Testis (tissue), 3 donors: Measurements from ENCODE around the gene C16orf86. TPM values are rescaled to one million over a fixed set of nuclear protein-coding genes. Genes with fewer than 3 reads are reported as not detected.

ENCODE experiments used
- DNase-seq: peaks from one replicate; pipeline ENCODE4 v3.0.0-alpha.2; 2019
- H3K27ac ChIP-seq, 2 donors: fragments of 200-600 bp; sonication (generic); one replicate each; pipeline ENCODE4 v1.5.1; 2019
- H3K27me3 ChIP-seq: fragments of 200-600 bp; sonication (generic); one replicate; pipeline ENCODE4 v1.5.1; 2019
- H3K36me3 ChIP-seq: fragments of 200-600 bp; sonication (generic); one replicate; pipeline ENCODE4 v1.5.1; 2017; ENCODE audit warnings: low read depth; ENCODE audit errors: missing control alignments
- H3K4me1 ChIP-seq: fragments of 200-600 bp; sonication (generic); one replicate; pipeline ENCODE4 v1.5.1; 2019
- H3K4me3 ChIP-seq, 2 donors: fragments of 200-600 bp; sonication (generic); one replicate each; pipeline ENCODE4 v1.5.1; 2017 to 2019
- H3K9me3 ChIP-seq: fragments of 200-600 bp; sonication (generic); one replicate; pipeline ENCODE4 v1.5.1; 2017
- POLR2A ChIP-seq: fragments of 450-650 bp; IDR thresholded peaks from one replicate; pipeline ENCODE4 v1.6.1; 2017; ENCODE audit warnings: antibody characterized with exemption, mild to moderate bottlenecking, moderate library complexity
- WGBS, 2 donors: methylation state at CpG; one replicate each; pipeline ENCODE4 v1.1.5; 2018; 5-methylcytosine and 5-hydroxymethylcytosine counted together
- intact Hi-C: fragments of 100-400 bp; cut with DNase I; formaldehyde crosslinking; loops from one replicate; pipeline ENCODE4 v1.15.1; 2023; ENCODE audit warnings: low total_unique reads
- polyA plus RNA-seq: library from polyadenylated mRNA; stranded (reverse); fragments of 350-450 nt; fragmentation: Illumina TruSeq; extraction: RNeasy Lipid Tissue Mini Kit (QIAGEN cat#74804); gene quantifications from one replicate; pipeline ENCODE4 v1.2.3, GENCODE V29; 2014; ENCODE audit warnings: low read depth, low replicate concordance; ENCODE audit not compliant: insufficient read depth
- total RNA-seq, 2 donors: library from RNA; depleted of rRNA; stranded (reverse); fragments of >200 nt; gene quantifications; one replicate each; pipeline ENCODE4 v1.2.3, GENCODE V29; 2016
- TF ChIP-seq, protein P1 (sequence below), 3 experiments: fragments of 450-650 bp in 2 of 3; fragments of 200-600 bp in 1 of 3; sonication (generic) in 1 of 3; IDR thresholded peaks; one replicate each; pipeline ENCODE4 v1.5.1; 2016 to 2019; ENCODE audit warnings: antibody characterized with exemption in 3 of 3, mild to moderate bottlenecking in 2 of 3, moderate library complexity in 1 of 3

C16orf86 gene
- total and polyA plus RNA-seq, 3 donors from 2014 or later: 38.7 to 77.9 (median 43.4) TPM

GRCh38 chr16:67659675-67660563, 6.7 kb upstream of the C16orf86 start, which contains the start of gene ACD:
Gene ACD (minus strand): TSS chr16:67660260. CDS start chr16:67660220, 40 bp downstream.
- 0 to 1% methylated on average over 8 to 69 of the region's 83 CpGs for WGBS, 2 donors
- Histone ChIP-seq H3K36me3 (no peaks in the 10 kb centered on the region), H3K27me3 (no peaks in the 10 kb centered on the region), H3K4me3 (peak within 1 kb of the TSS; percentile 69 to 96), H3K9me3 (no peaks in the 10 kb centered on the region), H3K27ac (peak within 1 kb of the TSS; percentile 96), H3K4me1 (peaks cover 8% of the 10 kb centered on the region)
- intact Hi-C loops: loop anchor here (5.0 kb wide), 1 partner anchor 88 kb away; no protein-coding TSS in a partner anchor
- TF ChIP-seq, protein P1, sequence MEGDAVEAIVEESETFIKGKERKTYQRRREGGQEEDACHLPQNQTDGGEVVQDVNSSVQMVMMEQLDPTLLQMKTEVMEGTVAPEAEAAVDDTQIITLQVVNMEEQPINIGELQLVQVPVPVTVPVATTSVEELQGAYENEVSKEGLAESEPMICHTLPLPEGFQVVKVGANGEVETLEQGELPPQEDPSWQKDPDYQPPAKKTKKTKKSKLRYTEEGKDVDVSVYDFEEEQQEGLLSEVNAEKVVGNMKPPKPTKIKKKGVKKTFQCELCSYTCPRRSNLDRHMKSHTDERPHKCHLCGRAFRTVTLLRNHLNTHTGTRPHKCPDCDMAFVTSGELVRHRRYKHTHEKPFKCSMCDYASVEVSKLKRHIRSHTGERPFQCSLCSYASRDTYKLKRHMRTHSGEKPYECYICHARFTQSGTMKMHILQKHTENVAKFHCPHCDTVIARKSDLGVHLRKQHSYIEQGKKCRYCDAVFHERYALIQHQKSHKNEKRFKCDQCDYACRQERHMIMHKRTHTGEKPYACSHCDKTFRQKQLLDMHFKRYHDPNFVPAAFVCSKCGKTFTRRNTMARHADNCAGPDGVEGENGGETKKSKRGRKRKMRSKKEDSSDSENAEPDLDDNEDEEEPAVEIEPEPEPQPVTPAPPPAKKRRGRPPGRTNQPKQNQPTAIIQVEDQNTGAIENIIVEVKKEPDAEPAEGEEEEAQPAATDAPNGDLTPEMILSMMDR (IDR thresholded peaks at IDR 0.05): no peak
- peak; percentile 58 for TF ChIP-seq POLR2A
- DNase-seq: peak; percentile 92

- intact Hi-C loops: no loop called here
- peak; percentile 98 for DNase-seq
- WGBS, 2 donors: 0 to 1% methylated on average over 10 to 48 of the region's 48 CpGs
- TF ChIP-seq POLR2A: no peak
- TF ChIP-seq, protein P1 (IDR thresholded peaks at IDR 0.05): peak in 1 of 3 experiments; percentile 58
- Histone ChIP-seq H3K4me3 (peak within 1 kb of the TSS; percentile 69 to 96), H3K36me3 (no peaks in the 10 kb centered on the region), H3K9me3 (no peaks in the 10 kb centered on the region), H3K27ac (peak within 1 kb of the TSS; percentile 96), H3K27me3 (no peaks in the 10 kb centered on the region), H3K4me1 (peaks cover 8% of the 10 kb centered on the region)
Observed at GRCh38 chr16:67660564-67661028, 6.0 kb upstream of the C16orf86 start, which contains the start of gene PARD6A. Gene PARD6A (plus strand): TSS chr16:67660960. CDS start chr16:67661039, 79 bp downstream.

- TF ChIP-seq, protein P1 (IDR thresholded peaks at IDR 0.05): no peak
- no peak for TF ChIP-seq POLR2A
- no peaks in the 10 kb centered on the region for H3K36me3 ChIP-seq
- H3K9me3 ChIP-seq: no peaks in the 10 kb centered on the region
- H3K4me1 ChIP-seq: peaks cover 13% of the 10 kb centered on the region
- intact Hi-C loops: no loop called here
- H3K4me3 ChIP-seq: peak overlapping the region; percentile 69 to 96
- peak overlapping the region in 1 of 2 donors; percentile 96 for H3K27ac ChIP-seq
- WGBS, 2 donors: 10 to 21% methylated on average over 27 to 36 of the region's 39 CpGs
- no peak for DNase-seq
- no peaks in the 10 kb centered on the region for H3K27me3 ChIP-seq
Observed at GRCh38 chr16:67661101-67661761, 5.4 kb upstream of the C16orf86 start.

- Histone ChIP-seq H3K27ac (no peak overlapping the region), H3K9me3 (no peaks in the 10 kb centered on the region), H3K4me1 (peaks cover 14% of the 10 kb centered on the region), H3K36me3 (no peaks in the 10 kb centered on the region), H3K4me3 (no peak overlapping the region), H3K27me3 (no peaks in the 10 kb centered on the region)
- no peak for TF ChIP-seq POLR2A
- TF ChIP-seq, protein P1 (IDR thresholded peaks at IDR 0.05): no peak
- DNase-seq: no peak
- intact Hi-C loops: no loop called here
- WGBS, 2 donors: 75 to 85% methylated on average over 9 to 34 of the region's 34 CpGs
Observed at GRCh38 chr16:67661886-67662652, 4.5 kb upstream of the C16orf86 start.
